ENCODE measurements around the gene CTTNBP2. TPM values are rescaled to one million over a fixed set of nuclear protein-coding genes. Genes with fewer than 3 reads are reported as not detected.

Gene CTTNBP2
- total RNA-seq, 2 experiments from 2014 or later: not detected

- ChIA-PET POLR2A (no interaction called here), CTCF (interaction anchor here (1.1 kb wide), 1 partner anchor 446 kb away, joined by 3 read pairs; no protein-coding TSS in a partner anchor)
- no peak overlapping the region for H3K27ac Mint-ChIP-seq
- no peaks in the 10 kb centered on the region for H3K9me3 Mint-ChIP-seq (ENCODE audit: insufficient read depth)
- H3K36me3 Mint-ChIP-seq (ENCODE audit: low read depth): no peaks in the 10 kb centered on the region
- H3K4me1 Mint-ChIP-seq (ENCODE audit: low read depth): no peaks in the 10 kb centered on the region
- H3K27me3 Mint-ChIP-seq (ENCODE audit: low read depth): no peaks in the 10 kb centered on the region
- no peak for DNase-seq
- no peak for ATAC-seq
- H3K4me3 Mint-ChIP-seq: no peak overlapping the region
Measured at GRCh38 chr7:117750612-117751563, 122.4 kb downstream of the CTTNBP2 start.

- Mint-ChIP-seq H3K4me1 (ENCODE audit: low read depth) (no peaks in the 10 kb centered on the region), H3K27me3 (ENCODE audit: low read depth) (no peaks in the 10 kb centered on the region), H3K27ac (no peak overlapping the region), H3K36me3 (ENCODE audit: low read depth) (no peaks in the 10 kb centered on the region), H3K9me3 (ENCODE audit: insufficient read depth) (no peaks in the 10 kb centered on the region), H3K4me3 (no peak overlapping the region)
- CTCF ChIA-PET: no interaction called here
- no peak for DNase-seq
- POLR2A ChIA-PET: no interaction called here
- no peak for ATAC-seq
Measured at GRCh38 chr7:117741962-117742361, 131.3 kb downstream of the CTTNBP2 start.

- ATAC-seq (no peak), DNase-seq (no peak)
- Mint-ChIP-seq H3K9me3 (ENCODE audit: insufficient read depth) (no peaks in the 10 kb centered on the region), H3K4me3 (no peak overlapping the region), H3K27me3 (ENCODE audit: low read depth) (no peaks in the 10 kb centered on the region), H3K4me1 (ENCODE audit: low read depth) (no peaks in the 10 kb centered on the region), H3K27ac (no peak overlapping the region), H3K36me3 (ENCODE audit: low read depth) (no peaks in the 10 kb centered on the region)
- CTCF ChIA-PET: no interaction called here
- POLR2A ChIA-PET: no interaction called here
Measured at GRCh38 chr7:117739085-117739484, 134.2 kb downstream of the CTTNBP2 start.

- Mint-ChIP-seq H3K27ac (no peak overlapping the region), H3K27me3 (ENCODE audit: low read depth) (no peaks in the 10 kb centered on the region), H3K9me3 (ENCODE audit: insufficient read depth) (no peaks in the 10 kb centered on the region), H3K4me3 (no peak overlapping the region), H3K36me3 (ENCODE audit: low read depth) (no peaks in the 10 kb centered on the region), H3K4me1 (ENCODE audit: low read depth) (no peaks in the 10 kb centered on the region)
- CTCF ChIA-PET: no interaction called here
- ATAC-seq (no peak), DNase-seq (no peak)
- POLR2A ChIA-PET: no interaction called here
Measured at GRCh38 chr7:117737926-117738325, 135.3 kb downstream of the CTTNBP2 start.

GRCh38 chr7:117731455-117731854, 141.8 kb downstream of the CTTNBP2 start:
- Mint-ChIP-seq H3K36me3 (ENCODE audit: low read depth) (no peaks in the 10 kb centered on the region), H3K4me1 (ENCODE audit: low read depth) (no peaks in the 10 kb centered on the region), H3K4me3 (no peak overlapping the region), H3K27me3 (ENCODE audit: low read depth) (peaks cover 7% of the 10 kb centered on the region), H3K9me3 (ENCODE audit: insufficient read depth) (no peaks in the 10 kb centered on the region), H3K27ac (no peak overlapping the region)
- DNase-seq: no peak
- CTCF ChIA-PET: interaction anchor here (1.9 kb wide), 1 partner anchor 464 kb away, joined by 4 read pairs; no protein-coding TSS in a partner anchor
- POLR2A ChIA-PET: no interaction called here
- no peak for ATAC-seq

GRCh38 chr7:117730390-117730789, 142.9 kb downstream of the CTTNBP2 start:
- DNase-seq: no peak
- no peak overlapping the region for H3K27ac Mint-ChIP-seq
- POLR2A ChIA-PET: no interaction called here
- no peak overlapping the region for H3K4me3 Mint-ChIP-seq
- no peaks in the 10 kb centered on the region for H3K4me1 Mint-ChIP-seq (ENCODE audit: low read depth)
- peaks cover 7% of the 10 kb centered on the region for H3K27me3 Mint-ChIP-seq (ENCODE audit: low read depth)
- no peaks in the 10 kb centered on the region for H3K36me3 Mint-ChIP-seq (ENCODE audit: low read depth)
- ATAC-seq: no peak
- CTCF ChIA-PET: interaction anchor here (1.9 kb wide), 1 partner anchor 465 kb away, joined by 4 read pairs; no protein-coding TSS in a partner anchor
- H3K9me3 Mint-ChIP-seq (ENCODE audit: insufficient read depth): no peaks in the 10 kb centered on the region

GRCh38 chr7:117728890-117729624, 144.2 kb downstream of the CTTNBP2 start:
- DNase-seq (no peak), ATAC-seq (no peak)
- ChIA-PET CTCF (no interaction called here), POLR2A (no interaction called here)
- Mint-ChIP-seq H3K9me3 (ENCODE audit: insufficient read depth) (no peaks in the 10 kb centered on the region), H3K27me3 (ENCODE audit: low read depth) (peaks cover 7% of the 10 kb centered on the region), H3K4me1 (ENCODE audit: low read depth) (no peaks in the 10 kb centered on the region), H3K36me3 (ENCODE audit: low read depth) (no peaks in the 10 kb centered on the region), H3K4me3 (no peak overlapping the region), H3K27ac (no peak overlapping the region)

GRCh38 chr7:117724898-117725297, 148.3 kb downstream of the CTTNBP2 start:
- DNase-seq: no peak
- ATAC-seq: no peak
- CTCF ChIA-PET: interaction anchor here (0.6 kb wide), 1 partner anchor 1420 kb away, joined by 3 read pairs; no protein-coding TSS in a partner anchor
- H3K4me3 Mint-ChIP-seq: no peak overlapping the region
- no peaks in the 10 kb centered on the region for H3K4me1 Mint-ChIP-seq (ENCODE audit: low read depth)
- POLR2A ChIA-PET: no interaction called here
- H3K9me3 Mint-ChIP-seq (ENCODE audit: insufficient read depth): no peaks in the 10 kb centered on the region
- no peak overlapping the region for H3K27ac Mint-ChIP-seq
- H3K27me3 Mint-ChIP-seq (ENCODE audit: low read depth): peaks cover 2% of the 10 kb centered on the region
- no peaks in the 10 kb centered on the region for H3K36me3 Mint-ChIP-seq (ENCODE audit: low read depth)

- ChIA-PET CTCF (no interaction called here), POLR2A (no interaction called here)
- no peak for ATAC-seq
Measured at GRCh38 chr7:117719377-117719776, 153.9 kb downstream of the CTTNBP2 start.

GRCh38 chr7:117718116-117718835, 155.0 kb downstream of the CTTNBP2 start:
- ChIA-PET CTCF (no interaction called here), POLR2A (no interaction called here)
- ATAC-seq (no peak), DNase-seq (no peak)
- Mint-ChIP-seq H3K27ac (no peak overlapping the region), H3K4me1 (ENCODE audit: low read depth) (no peaks in the 10 kb centered on the region), H3K27me3 (ENCODE audit: low read depth) (no peaks in the 10 kb centered on the region), H3K9me3 (ENCODE audit: insufficient read depth) (no peaks in the 10 kb centered on the region), H3K4me3 (no peak overlapping the region), H3K36me3 (ENCODE audit: low read depth) (no peaks in the 10 kb centered on the region)

More at GRCh38 chr7:117719377-117719776, 153.9 kb downstream of the CTTNBP2 start:
- Mint-ChIP-seq H3K9me3 (ENCODE audit: insufficient read depth) (no peaks in the 10 kb centered on the region), H3K36me3 (ENCODE audit: low read depth) (no peaks in the 10 kb centered on the region), H3K27me3 (ENCODE audit: low read depth) (no peaks in the 10 kb centered on the region), H3K27ac (no peak overlapping the region), H3K4me3 (no peak overlapping the region), H3K4me1 (ENCODE audit: low read depth) (no peaks in the 10 kb centered on the region)
- DNase-seq: no peak

- Mint-ChIP-seq H3K9me3 (ENCODE audit: insufficient read depth) (no peaks in the 10 kb centered on the region), H3K36me3 (ENCODE audit: low read depth) (no peaks in the 10 kb centered on the region), H3K4me3 (no peak overlapping the region), H3K27ac (no peak overlapping the region), H3K27me3 (ENCODE audit: low read depth) (no peaks in the 10 kb centered on the region), H3K4me1 (ENCODE audit: low read depth) (no peaks in the 10 kb centered on the region)
- ChIA-PET POLR2A (no interaction called here), CTCF (no interaction called here)
- DNase-seq (no peak), ATAC-seq (no peak)
Measured at GRCh38 chr7:117717357-117717756, 155.9 kb downstream of the CTTNBP2 start.
